ENCODE measurements around the gene WWOX.

DNA sequence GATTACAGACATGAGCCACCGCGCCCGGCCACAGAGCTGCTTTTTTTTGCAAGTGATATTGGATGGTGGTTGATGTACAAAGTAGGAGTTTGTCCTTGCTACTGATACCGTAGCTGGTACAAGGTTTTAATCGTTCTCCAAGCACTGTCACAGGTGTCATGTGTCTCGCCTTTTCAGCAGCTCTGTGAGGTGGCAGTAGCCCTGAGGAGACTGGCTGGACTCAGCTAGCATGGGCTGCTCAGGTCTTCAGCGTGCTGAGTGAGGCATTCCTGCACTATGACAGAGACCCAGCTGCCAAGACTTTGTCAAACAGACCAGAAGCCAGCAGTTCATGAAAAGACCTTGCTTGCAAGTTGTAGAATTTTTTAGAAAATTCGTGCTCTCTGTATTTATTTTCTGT, 7.2 kb downstream of the WWOX start:
- TF ChIP-seq, protein P1, sequence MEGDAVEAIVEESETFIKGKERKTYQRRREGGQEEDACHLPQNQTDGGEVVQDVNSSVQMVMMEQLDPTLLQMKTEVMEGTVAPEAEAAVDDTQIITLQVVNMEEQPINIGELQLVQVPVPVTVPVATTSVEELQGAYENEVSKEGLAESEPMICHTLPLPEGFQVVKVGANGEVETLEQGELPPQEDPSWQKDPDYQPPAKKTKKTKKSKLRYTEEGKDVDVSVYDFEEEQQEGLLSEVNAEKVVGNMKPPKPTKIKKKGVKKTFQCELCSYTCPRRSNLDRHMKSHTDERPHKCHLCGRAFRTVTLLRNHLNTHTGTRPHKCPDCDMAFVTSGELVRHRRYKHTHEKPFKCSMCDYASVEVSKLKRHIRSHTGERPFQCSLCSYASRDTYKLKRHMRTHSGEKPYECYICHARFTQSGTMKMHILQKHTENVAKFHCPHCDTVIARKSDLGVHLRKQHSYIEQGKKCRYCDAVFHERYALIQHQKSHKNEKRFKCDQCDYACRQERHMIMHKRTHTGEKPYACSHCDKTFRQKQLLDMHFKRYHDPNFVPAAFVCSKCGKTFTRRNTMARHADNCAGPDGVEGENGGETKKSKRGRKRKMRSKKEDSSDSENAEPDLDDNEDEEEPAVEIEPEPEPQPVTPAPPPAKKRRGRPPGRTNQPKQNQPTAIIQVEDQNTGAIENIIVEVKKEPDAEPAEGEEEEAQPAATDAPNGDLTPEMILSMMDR (IDR thresholded peaks at IDR 0.05) = no peak
- TF ChIP-seq EZH2 (IDR thresholded peaks at IDR 0.05; ENCODE audit: borderline replicate concordance, insufficient read depth, low read depth, low read length, poor library complexity, severe bottlenecking) = no peak
